MM.1S (cell line): ENCODE measurements around the gene TMEM229A.

Experiments
- CTCF ChIP-seq: fragments of 300-600 bp; sonication (generic); IDR thresholded peaks from 2 replicates; pipeline ENCODE4 v1.5.1; 2016; ENCODE audit warnings: antibody characterized with exemption, low read length, mixed read lengths
- EZH2 ChIP-seq: fragments of 300-600 bp; sonication (generic); optimal IDR thresholded peaks from 2 replicates; pipeline ENCODE3; 2017; ENCODE audit warnings: low read depth, mild to moderate bottlenecking, antibody characterized with exemption, low read length, mixed read lengths

- TF ChIP-seq CTCF (no peak), EZH2 (no peak)
Observed at GRCh38 chr7:124051681-124052377, 19.0 kb upstream of the TMEM229A start.
